Skeletal muscle satellite cell (primary cell): ENCODE measurements around the gene DTX4.

Source experiments
- H3K27me3 ChIP-seq: 2 replicates; pipeline ENCODE4 v1.7.0; 2013; ENCODE audit warnings: low read length; ENCODE audit not compliant: control insufficient read depth, insufficient read depth
- H3K36me3 ChIP-seq: 2 replicates; pipeline ENCODE4 v1.7.0; 2013; ENCODE audit warnings: mild to moderate bottlenecking, control low read depth, low read length; ENCODE audit not compliant: insufficient read depth
- H3K4me1 ChIP-seq: 2 replicates; pipeline ENCODE4 v1.7.0; 2013; ENCODE audit warnings: low read length; ENCODE audit not compliant: control insufficient read depth, insufficient read depth
- H3K4me2 ChIP-seq: 2 replicates; pipeline ENCODE4 v1.7.0; 2013; ENCODE audit warnings: mild to moderate bottlenecking, low read length
- H3K4me3 ChIP-seq: 2 replicates; pipeline ENCODE4 v1.7.0; 2013; ENCODE audit warnings: low read length
- H3K9ac ChIP-seq: 2 replicates; pipeline ENCODE4 v1.7.0; 2013; ENCODE audit warnings: mild to moderate bottlenecking, low read depth, low read length, moderate library complexity
- H3K9me3 ChIP-seq: replicated peaks from 2 replicates; pipeline ENCODE4 v1.7.0; 2013; ENCODE audit warnings: mild to moderate bottlenecking, control low read depth, low read length

DTX4 gene

DNA sequence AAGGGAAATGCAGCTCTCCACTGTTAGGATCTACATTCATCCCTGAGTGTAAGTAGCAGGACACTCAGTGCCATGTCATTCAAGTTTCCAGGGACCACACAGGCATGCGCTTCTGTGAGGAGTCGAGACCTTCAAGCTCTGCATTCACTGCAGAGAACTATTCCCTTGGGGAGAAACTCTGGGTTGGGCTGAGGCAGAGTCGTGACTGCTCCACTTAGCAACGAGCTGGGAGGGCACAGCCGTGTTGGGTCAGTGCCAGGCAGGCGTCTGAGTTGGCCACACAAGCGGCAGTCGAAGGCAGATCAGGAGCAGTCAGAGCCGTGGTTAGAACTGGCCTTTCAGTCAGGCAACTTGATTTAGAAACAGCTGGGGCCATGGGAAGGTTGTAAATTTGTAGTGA is 26.1 kb downstream of the DTX4 start:
- no peak overlapping the region for H3K4me3 ChIP-seq
- H3K9me3 ChIP-seq = no peaks in the 10 kb centered on the region
- H3K27me3 ChIP-seq = no peaks in the 10 kb centered on the region
- H3K4me1 ChIP-seq = peaks cover 12% of the 10 kb centered on the region
- no peak overlapping the region for H3K9ac ChIP-seq
- H3K36me3 ChIP-seq = no peaks in the 10 kb centered on the region
- peak overlapping the region; percentile 51 for H3K4me2 ChIP-seq

DNA sequence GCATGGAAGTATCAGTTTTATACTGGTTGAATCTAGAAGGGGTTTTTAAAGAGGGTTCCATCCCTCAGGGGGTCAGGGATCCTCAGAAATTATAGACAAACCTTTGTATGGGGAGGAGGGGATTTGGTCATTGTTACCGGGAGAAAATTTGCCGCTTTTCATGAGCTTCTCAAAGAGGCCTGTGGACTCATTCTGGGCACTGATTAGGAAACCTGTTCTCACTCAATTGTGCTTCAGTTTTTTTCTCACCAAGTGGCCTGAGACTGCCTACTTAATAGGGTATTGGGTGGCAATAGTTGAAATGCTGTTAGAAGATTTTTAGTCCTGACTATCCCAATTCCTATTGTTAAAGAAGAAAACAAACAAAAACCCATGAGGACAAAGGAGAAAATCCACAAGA is 26.8 kb downstream of the DTX4 start:
- H3K4me3 ChIP-seq = no peak overlapping the region
- H3K4me2 ChIP-seq = no peak overlapping the region
- H3K27me3 ChIP-seq = no peaks in the 10 kb centered on the region
- no peaks in the 10 kb centered on the region for H3K9me3 ChIP-seq
- H3K36me3 ChIP-seq = no peaks in the 10 kb centered on the region
- H3K4me1 ChIP-seq = peaks cover 12% of the 10 kb centered on the region
- H3K9ac ChIP-seq = no peak overlapping the region

DNA sequence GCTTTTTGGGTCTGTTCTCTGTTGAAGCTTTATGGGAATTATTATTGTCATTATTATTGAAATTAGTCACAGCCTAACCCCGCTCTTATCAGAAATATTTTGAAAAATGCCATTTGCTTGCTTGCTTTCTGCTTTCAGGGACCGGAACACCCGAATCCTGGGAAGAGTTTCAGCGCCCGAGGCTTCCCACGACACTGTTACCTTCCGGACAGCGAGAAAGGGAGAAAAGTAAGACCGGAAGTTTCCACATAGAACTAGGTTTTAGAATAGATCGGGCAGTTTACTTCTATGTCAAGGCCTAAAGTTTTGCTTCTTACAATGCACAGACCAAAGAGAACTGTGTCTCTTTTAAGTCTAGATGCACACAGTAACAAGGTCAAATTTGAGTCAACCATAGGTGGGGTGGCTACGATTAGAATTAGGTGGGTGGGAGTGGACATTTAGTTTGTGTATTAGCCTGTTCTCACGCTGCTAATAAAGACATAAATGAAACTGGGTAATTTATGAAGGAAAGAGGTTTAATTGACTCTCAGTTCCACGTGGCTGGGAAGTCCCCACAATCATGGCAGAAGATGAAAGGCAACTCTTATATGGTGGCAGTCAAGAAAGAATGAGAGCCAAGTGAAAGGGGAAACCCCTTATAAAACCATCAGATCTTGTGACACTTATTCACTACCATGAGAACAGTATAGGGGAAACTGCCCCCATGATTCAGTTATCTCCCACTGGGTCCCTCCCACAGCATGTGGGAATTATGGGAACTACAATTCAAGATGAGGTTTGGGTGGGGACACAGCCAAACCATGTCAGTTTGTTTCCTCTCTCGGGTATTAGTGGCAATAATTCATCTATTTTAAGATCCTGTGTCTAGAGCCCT is 27.9 kb downstream of the DTX4 start:
- H3K4me2 ChIP-seq = no peak overlapping the region
- H3K4me3 ChIP-seq = no peak overlapping the region
- H3K27me3 ChIP-seq = no peaks in the 10 kb centered on the region
- peaks cover 18% of the 10 kb centered on the region for H3K4me1 ChIP-seq
- H3K36me3 ChIP-seq = no peaks in the 10 kb centered on the region
- H3K9me3 ChIP-seq = no peaks in the 10 kb centered on the region
- H3K9ac ChIP-seq = no peak overlapping the region

DNA sequence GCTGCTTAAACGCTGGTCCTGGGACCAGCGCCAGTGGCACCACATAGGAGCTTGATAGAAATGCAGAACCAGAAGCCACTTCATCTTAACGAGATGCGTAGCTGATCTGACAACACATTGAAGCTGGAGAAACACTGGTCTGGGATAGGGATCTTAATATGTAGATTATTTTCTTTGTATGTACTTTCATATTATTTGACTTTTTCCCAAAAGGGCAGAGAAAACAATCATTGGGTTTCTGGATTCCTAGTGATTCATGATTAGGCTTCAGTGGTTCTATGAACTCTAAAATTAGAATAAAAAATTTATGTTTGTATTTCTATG is 28.5 kb downstream of the DTX4 start:
- Histone ChIP-seq H3K4me1 (peaks cover 24% of the 10 kb centered on the region), H3K9ac (no peak overlapping the region), H3K27me3 (no peaks in the 10 kb centered on the region), H3K36me3 (no peaks in the 10 kb centered on the region), H3K4me2 (no peak overlapping the region), H3K9me3 (no peaks in the 10 kb centered on the region), H3K4me3 (no peak overlapping the region)

DNA sequence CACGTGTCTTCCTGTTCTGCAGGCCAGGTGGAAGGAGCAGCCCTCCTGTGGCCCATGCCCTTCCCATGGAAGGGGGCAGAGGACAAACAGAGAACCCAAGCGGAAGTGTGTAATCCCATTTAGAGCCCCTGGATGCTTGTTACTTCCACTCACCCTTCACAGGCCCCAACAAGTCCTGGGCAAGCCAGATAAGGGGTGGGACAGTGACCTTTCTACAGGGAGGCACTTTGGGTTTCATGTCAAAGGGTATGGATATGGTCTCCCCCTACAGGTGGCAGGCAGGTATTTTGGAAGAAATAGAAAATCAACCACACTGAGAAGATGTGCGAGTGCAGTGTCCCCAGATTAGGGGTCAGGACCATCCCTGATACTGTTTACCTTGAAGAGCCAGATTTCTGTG is 29.4 kb downstream of the DTX4 start:
- Histone ChIP-seq H3K27me3 (no peaks in the 10 kb centered on the region), H3K9ac (no peak overlapping the region), H3K4me3 (no peak overlapping the region), H3K9me3 (no peaks in the 10 kb centered on the region), H3K4me1 (peaks cover 28% of the 10 kb centered on the region), H3K36me3 (no peaks in the 10 kb centered on the region), H3K4me2 (no peak overlapping the region)

DNA sequence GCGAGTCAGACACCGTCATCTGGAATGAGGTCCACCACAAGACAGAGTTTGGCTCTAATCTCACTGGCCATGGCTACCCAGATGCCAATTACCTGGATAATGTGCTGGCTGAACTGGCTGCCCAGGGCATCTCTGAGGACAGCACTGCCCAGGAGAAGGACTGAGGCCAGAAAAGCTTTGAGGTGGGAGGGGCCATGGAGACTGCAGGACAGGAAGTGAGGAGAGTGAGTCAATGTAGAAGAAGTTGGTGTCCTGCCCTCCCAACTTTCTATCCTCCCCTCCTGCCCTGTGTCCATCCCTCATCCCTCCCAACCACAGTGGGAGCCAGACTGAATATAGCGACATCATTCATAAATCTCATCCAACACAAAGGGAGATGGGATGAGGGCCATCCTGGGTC is 32.8 kb downstream of the DTX4 start:
- H3K9ac ChIP-seq = no peak overlapping the region
- no peak overlapping the region for H3K4me2 ChIP-seq
- H3K27me3 ChIP-seq = no peaks in the 10 kb centered on the region
- no peaks in the 10 kb centered on the region for H3K36me3 ChIP-seq
- H3K4me3 ChIP-seq = no peak overlapping the region
- peaks cover 48% of the 10 kb centered on the region for H3K4me1 ChIP-seq
- H3K9me3 ChIP-seq = no peaks in the 10 kb centered on the region

DNA sequence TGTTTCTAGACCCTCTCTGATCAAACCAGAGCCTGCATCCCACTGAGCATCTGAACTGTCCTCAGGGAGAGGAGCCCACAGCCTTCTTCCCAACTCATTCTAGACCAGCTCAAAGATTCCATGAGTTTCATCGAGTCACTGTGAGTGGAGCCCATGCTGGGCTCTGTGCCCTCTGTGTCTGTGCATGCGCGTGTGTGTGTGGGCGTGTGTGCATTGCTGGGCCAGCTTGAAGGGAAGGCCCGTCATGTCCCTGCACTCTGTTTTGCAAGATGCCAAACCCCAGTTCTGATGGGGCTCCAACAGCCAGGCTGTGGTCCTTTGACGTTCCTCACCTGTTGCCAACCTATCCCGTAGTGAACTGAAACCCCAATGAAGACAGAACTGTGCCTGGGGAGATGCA is 33.7 kb downstream of the DTX4 start:
- Histone ChIP-seq H3K9me3 (no peaks in the 10 kb centered on the region), H3K4me1 (peaks cover 48% of the 10 kb centered on the region), H3K4me2 (no peak overlapping the region), H3K9ac (no peak overlapping the region), H3K36me3 (no peaks in the 10 kb centered on the region), H3K4me3 (no peak overlapping the region), H3K27me3 (peaks cover 7% of the 10 kb centered on the region)

DNA sequence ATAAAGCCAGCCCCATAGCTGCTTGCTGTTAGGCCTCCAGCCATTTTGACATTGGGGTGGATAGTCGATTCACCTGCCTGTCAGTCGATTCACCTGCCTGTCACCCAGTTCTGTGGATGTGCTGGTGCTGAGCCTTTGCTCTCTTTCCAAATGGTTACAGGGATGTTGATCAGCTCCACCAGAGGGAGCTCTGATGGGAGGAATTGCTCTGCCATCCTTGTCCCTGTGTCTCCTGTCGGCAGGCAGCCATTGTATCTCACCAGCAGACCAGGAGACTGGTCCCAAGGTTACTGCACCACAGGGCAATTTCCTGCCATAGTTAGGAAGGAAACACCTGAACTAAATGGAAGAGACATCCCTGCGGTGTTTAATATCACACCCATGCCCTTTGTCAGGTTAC is 34.7 kb downstream of the DTX4 start:
- peaks cover 13% of the 10 kb centered on the region for H3K27me3 ChIP-seq
- peaks cover 48% of the 10 kb centered on the region for H3K4me1 ChIP-seq
- H3K36me3 ChIP-seq = no peaks in the 10 kb centered on the region
- no peak overlapping the region for H3K4me3 ChIP-seq
- no peaks in the 10 kb centered on the region for H3K9me3 ChIP-seq
- H3K9ac ChIP-seq = no peak overlapping the region
- H3K4me2 ChIP-seq = no peak overlapping the region

DNA sequence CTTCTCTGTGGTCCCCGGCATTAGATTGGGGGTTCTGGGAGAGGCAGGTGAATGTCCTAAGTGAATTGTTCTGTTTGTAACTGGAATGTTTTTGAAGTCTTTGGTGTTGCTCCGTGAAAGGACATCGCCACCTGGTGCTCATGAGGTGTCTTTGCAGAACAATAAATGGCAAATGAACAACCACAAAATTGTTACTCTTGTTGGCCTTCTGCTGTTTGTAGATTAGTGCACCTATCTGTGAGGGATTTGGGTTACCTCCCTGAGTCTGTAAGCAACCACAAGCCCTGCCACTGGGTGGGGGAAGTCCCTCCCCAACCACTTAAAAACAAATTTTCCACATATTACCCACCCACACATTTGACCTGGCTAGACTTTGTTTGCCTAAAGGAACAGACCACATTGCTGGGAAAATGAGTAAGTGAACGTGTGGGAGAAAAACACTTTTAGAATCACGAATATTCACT is 36.1 kb downstream of the DTX4 start:
- Histone ChIP-seq H3K4me1 (peaks cover 48% of the 10 kb centered on the region), H3K4me3 (no peak overlapping the region), H3K36me3 (no peaks in the 10 kb centered on the region), H3K4me2 (peak overlapping the region; percentile 62), H3K9ac (no peak overlapping the region), H3K27me3 (peaks cover 25% of the 10 kb centered on the region), H3K9me3 (no peaks in the 10 kb centered on the region)

DNA sequence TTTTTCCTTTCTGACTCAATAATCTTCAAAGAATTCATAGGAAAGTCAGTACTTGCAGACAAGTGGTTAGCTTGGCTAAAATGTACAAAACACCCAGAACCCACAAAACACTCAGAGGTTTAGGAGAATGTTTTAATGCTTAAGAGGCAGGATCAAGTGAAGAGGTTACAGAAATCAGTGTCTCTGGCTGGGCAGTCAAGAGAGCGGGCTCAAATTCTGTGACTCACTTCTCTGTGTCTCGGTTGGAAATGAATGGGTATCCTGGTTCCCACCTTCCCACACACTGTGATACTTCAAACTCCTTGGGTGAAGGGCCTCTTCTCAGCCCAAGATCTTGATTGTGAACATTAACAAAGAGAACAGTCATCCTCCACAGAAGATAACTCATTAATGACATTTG is 37.0 kb downstream of the DTX4 start:
- Histone ChIP-seq H3K4me3 (no peak overlapping the region), H3K9ac (no peak overlapping the region), H3K27me3 (peaks cover 31% of the 10 kb centered on the region), H3K4me1 (peaks cover 48% of the 10 kb centered on the region), H3K36me3 (no peaks in the 10 kb centered on the region), H3K9me3 (no peaks in the 10 kb centered on the region), H3K4me2 (peak overlapping the region; percentile 62)

DNA sequence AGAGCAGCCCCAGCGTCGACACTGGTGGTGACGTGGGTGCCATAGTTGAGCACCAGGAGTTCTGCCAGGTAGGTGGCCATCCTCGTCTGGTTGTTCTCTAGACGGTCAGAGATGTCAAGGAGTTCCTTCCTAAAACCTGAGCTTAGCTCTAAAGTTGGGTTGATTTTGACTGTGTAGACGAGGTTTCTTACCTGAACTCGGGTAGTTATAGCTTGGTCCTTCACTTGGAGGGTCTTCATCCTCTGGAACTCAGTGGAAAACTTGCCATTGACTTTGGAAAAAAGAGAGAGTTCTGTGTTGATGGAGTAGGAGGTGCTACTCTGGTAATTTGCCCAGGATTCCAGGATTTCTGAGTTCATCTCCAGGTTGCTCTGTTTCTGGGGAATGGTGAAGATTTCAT is 40.3 kb downstream of the DTX4 start:
- peaks cover 33% of the 10 kb centered on the region for H3K4me1 ChIP-seq
- H3K27me3 ChIP-seq = peaks cover 48% of the 10 kb centered on the region
- no peaks in the 10 kb centered on the region for H3K9me3 ChIP-seq
- no peak overlapping the region for H3K9ac ChIP-seq
- H3K4me2 ChIP-seq = no peak overlapping the region
- no peak overlapping the region for H3K4me3 ChIP-seq
- no peaks in the 10 kb centered on the region for H3K36me3 ChIP-seq
